Measurements from ENCODE around the gene LRRC4C.
A peak's percentile ranks its signal among the peaks of the same experiment; 100 is the strongest.

The LRRC4C gene

GRCh38 chr11:40241524-40242051 lies 1217.9 kb downstream of the LRRC4C start:
- Histone ChIP-seq H2BK5ac (ENCODE audit: low read length) (no peak overlapping the region), H3K27ac (replicated peaks; ENCODE audit: low read length) (no peak overlapping the region), H3K18ac (ENCODE audit: low read length) (no peak overlapping the region), H3K4me3 (ENCODE audit: low read length in 2 of 2) (no peak overlapping the region), H4K8ac (ENCODE audit: low read depth, low read length) (no peak overlapping the region), H4K91ac (ENCODE audit: low read depth, low read length, poor library complexity) (no peak overlapping the region), H3K36me3 (replicated peaks in 1 of 2; ENCODE audit: control insufficient read depth in 2 of 2, insufficient read depth in 2 of 2, low read length in 2 of 2) (no peaks in the 10 kb centered on the region), H3K4ac (ENCODE audit: low read length) (no peak overlapping the region), H3K9me3 (replicated peaks in 1 of 2; ENCODE audit: control insufficient read depth in 2 of 2, insufficient read depth in 1 of 2, low read depth in 1 of 2, low read length in 2 of 2) (no peaks in the 10 kb centered on the region), H3K23ac (ENCODE audit: low read depth, low read length, poor library complexity) (no peak overlapping the region), H2BK12ac (ENCODE audit: low read length) (no peak overlapping the region), H2AFZ (ENCODE audit: low read length) (peak overlapping the region; percentile 71), H3K14ac (ENCODE audit: low read length) (no peak overlapping the region), H2BK15ac (ENCODE audit: low read length) (no peak overlapping the region), H3K9ac (ENCODE audit: low read depth, low read length, poor library complexity) (no peak overlapping the region), H3K4me2 (ENCODE audit: insufficient read depth, low read length, poor library complexity, severe bottlenecking) (no peak overlapping the region), H3K4me1 (ENCODE audit: control insufficient read depth in 2 of 2, insufficient read depth in 1 of 2, low read depth in 1 of 2, low read length in 2 of 2) (peaks cover 1 to 5% of the 10 kb centered on the region in 2 donors), H3K27me3 (ENCODE audit: control insufficient read depth in 3 of 3, insufficient read depth in 3 of 3, low read depth in 1 of 3, low read length in 3 of 3) (no peaks in the 10 kb centered on the region), H2BK120ac (ENCODE audit: low read depth, low read length) (no peak overlapping the region), H2AK5ac (ENCODE audit: low read depth, low read length) (no peak overlapping the region), H3K79me1 (ENCODE audit: low read depth, low read length) (no peaks in the 10 kb centered on the region)
- no peak for DNase-seq (ENCODE audit: low spot score)

GRCh38 chr11:40240284-40240683 lies 1219.2 kb downstream of the LRRC4C start:
- Histone ChIP-seq H3K18ac (ENCODE audit: low read length) (no peak overlapping the region), H3K23ac (ENCODE audit: low read depth, low read length, poor library complexity) (no peak overlapping the region), H3K9me3 (replicated peaks in 1 of 2; ENCODE audit: control insufficient read depth in 2 of 2, insufficient read depth in 1 of 2, low read depth in 1 of 2, low read length in 2 of 2) (no peaks in the 10 kb centered on the region), H2BK12ac (ENCODE audit: low read length) (no peak overlapping the region), H4K8ac (ENCODE audit: low read depth, low read length) (no peak overlapping the region), H2BK120ac (ENCODE audit: low read depth, low read length) (no peak overlapping the region), H3K79me1 (ENCODE audit: low read depth, low read length) (no peaks in the 10 kb centered on the region), H2BK15ac (ENCODE audit: low read length) (no peak overlapping the region), H3K14ac (ENCODE audit: low read length) (no peak overlapping the region), H4K91ac (ENCODE audit: low read depth, low read length, poor library complexity) (no peak overlapping the region), H3K4me1 (ENCODE audit: control insufficient read depth in 2 of 2, insufficient read depth in 1 of 2, low read depth in 1 of 2, low read length in 2 of 2) (peaks cover 1 to 5% of the 10 kb centered on the region in 2 donors), H2BK5ac (ENCODE audit: low read length) (no peak overlapping the region), H3K9ac (ENCODE audit: low read depth, low read length, poor library complexity) (no peak overlapping the region), H3K4ac (ENCODE audit: low read length) (no peak overlapping the region), H3K27ac (replicated peaks; ENCODE audit: low read length) (no peak overlapping the region), H3K4me3 (ENCODE audit: low read length in 2 of 2) (no peak overlapping the region), H2AFZ (ENCODE audit: low read length) (no peak overlapping the region), H3K27me3 (ENCODE audit: control insufficient read depth in 3 of 3, insufficient read depth in 3 of 3, low read depth in 1 of 3, low read length in 3 of 3) (no peaks in the 10 kb centered on the region), H3K36me3 (replicated peaks in 1 of 2; ENCODE audit: control insufficient read depth in 2 of 2, insufficient read depth in 2 of 2, low read length in 2 of 2) (no peaks in the 10 kb centered on the region), H3K4me2 (ENCODE audit: insufficient read depth, low read length, poor library complexity, severe bottlenecking) (no peak overlapping the region), H2AK5ac (ENCODE audit: low read depth, low read length) (no peak overlapping the region)
- DNase-seq (ENCODE audit: low spot score): no peak
- no CpG with 5 or more reads among the region's 2 CpGs for WGBS, 2 donors (ENCODE audit: extremely low coverage in 2 of 2, insufficient read length in 2 of 2, insufficient replicate concordance in 1 of 2)

- no peak for DNase-seq (ENCODE audit: low spot score)
- H3K4me2 ChIP-seq (ENCODE audit: insufficient read depth, low read length, poor library complexity, severe bottlenecking): no peak overlapping the region
- no peaks in the 10 kb centered on the region for H3K27me3 ChIP-seq (ENCODE audit: control insufficient read depth in 3 of 3, insufficient read depth in 3 of 3, low read depth in 1 of 3, low read length in 3 of 3)
- no peak overlapping the region for H2BK15ac ChIP-seq (ENCODE audit: low read length)
- H3K9me3 ChIP-seq (replicated peaks in 1 of 2; ENCODE audit: control insufficient read depth in 2 of 2, insufficient read depth in 1 of 2, low read depth in 1 of 2, low read length in 2 of 2): no peaks in the 10 kb centered on the region
- H2AK5ac ChIP-seq (ENCODE audit: low read depth, low read length): no peak overlapping the region
- no peak overlapping the region for H4K8ac ChIP-seq (ENCODE audit: low read depth, low read length)
- H3K18ac ChIP-seq (ENCODE audit: low read length): no peak overlapping the region
- H2BK12ac ChIP-seq (ENCODE audit: low read length): no peak overlapping the region
- H3K27ac ChIP-seq (replicated peaks; ENCODE audit: low read length): no peak overlapping the region
- no peak overlapping the region for H3K4ac ChIP-seq (ENCODE audit: low read length)
- WGBS, 2 donors (ENCODE audit: extremely low coverage in 2 of 2, insufficient read length in 2 of 2, insufficient replicate concordance in 1 of 2): no CpG with 5 or more reads among the region's 3 CpGs
- H3K4me3 ChIP-seq (ENCODE audit: low read length in 2 of 2): no peak overlapping the region
- no peak overlapping the region for H4K91ac ChIP-seq (ENCODE audit: low read depth, low read length, poor library complexity)
- H3K9ac ChIP-seq (ENCODE audit: low read depth, low read length, poor library complexity): no peak overlapping the region
- H3K4me1 ChIP-seq (ENCODE audit: control insufficient read depth in 2 of 2, insufficient read depth in 1 of 2, low read depth in 1 of 2, low read length in 2 of 2): no peaks in the 10 kb centered on the region
- no peak overlapping the region for H3K14ac ChIP-seq (ENCODE audit: low read length)
- H2BK120ac ChIP-seq (ENCODE audit: low read depth, low read length): no peak overlapping the region
- H2AFZ ChIP-seq (ENCODE audit: low read length): no peak overlapping the region
- H3K79me1 ChIP-seq (ENCODE audit: low read depth, low read length): no peaks in the 10 kb centered on the region
- H3K36me3 ChIP-seq (replicated peaks in 1 of 2; ENCODE audit: control insufficient read depth in 2 of 2, insufficient read depth in 2 of 2, low read length in 2 of 2): no peaks in the 10 kb centered on the region
- H2BK5ac ChIP-seq (ENCODE audit: low read length): no peak overlapping the region
- H3K23ac ChIP-seq (ENCODE audit: low read depth, low read length, poor library complexity): no peak overlapping the region
Measured at GRCh38 chr11:40236526-40236925, 1222.9 kb downstream of the LRRC4C start.

- Histone ChIP-seq H4K8ac (ENCODE audit: low read depth, low read length) (no peak overlapping the region), H3K14ac (ENCODE audit: low read length) (no peak overlapping the region), H3K4me2 (ENCODE audit: insufficient read depth, low read length, poor library complexity, severe bottlenecking) (no peak overlapping the region), H2BK120ac (ENCODE audit: low read depth, low read length) (no peak overlapping the region), H3K36me3 (replicated peaks in 1 of 2; ENCODE audit: control insufficient read depth in 2 of 2, insufficient read depth in 2 of 2, low read length in 2 of 2) (no peaks in the 10 kb centered on the region), H3K79me1 (ENCODE audit: low read depth, low read length) (no peaks in the 10 kb centered on the region), H2BK15ac (ENCODE audit: low read length) (no peak overlapping the region), H2AK5ac (ENCODE audit: low read depth, low read length) (no peak overlapping the region), H3K9me3 (replicated peaks in 1 of 2; ENCODE audit: control insufficient read depth in 2 of 2, insufficient read depth in 1 of 2, low read depth in 1 of 2, low read length in 2 of 2) (no peaks in the 10 kb centered on the region), H3K4ac (ENCODE audit: low read length) (no peak overlapping the region), H3K4me3 (ENCODE audit: low read length in 2 of 2) (no peak overlapping the region), H2BK5ac (ENCODE audit: low read length) (no peak overlapping the region), H4K91ac (ENCODE audit: low read depth, low read length, poor library complexity) (no peak overlapping the region), H3K4me1 (ENCODE audit: control insufficient read depth in 2 of 2, insufficient read depth in 1 of 2, low read depth in 1 of 2, low read length in 2 of 2) (no peaks in the 10 kb centered on the region), H3K27me3 (ENCODE audit: control insufficient read depth in 3 of 3, insufficient read depth in 3 of 3, low read depth in 1 of 3, low read length in 3 of 3) (no peaks in the 10 kb centered on the region), H2BK12ac (ENCODE audit: low read length) (no peak overlapping the region), H3K18ac (ENCODE audit: low read length) (no peak overlapping the region), H2AFZ (ENCODE audit: low read length) (no peak overlapping the region), H3K9ac (ENCODE audit: low read depth, low read length, poor library complexity) (no peak overlapping the region), H3K23ac (ENCODE audit: low read depth, low read length, poor library complexity) (no peak overlapping the region), H3K27ac (replicated peaks; ENCODE audit: low read length) (no peak overlapping the region)
- WGBS, 2 donors (ENCODE audit: extremely low coverage in 2 of 2, insufficient read length in 2 of 2, insufficient replicate concordance in 1 of 2): no CpG with 5 or more reads among the region's 3 CpGs
- DNase-seq (ENCODE audit: low spot score): no peak
Measured at GRCh38 chr11:40235841-40236240, 1223.6 kb downstream of the LRRC4C start.
